Neural progenitor cell (in vitro differentiated cells): ENCODE data around the gene FARP1. TPM values are rescaled to one million over a fixed set of nuclear protein-coding genes. Genes with fewer than 3 reads are reported as not detected.

Experiments used
- DNase-seq: peaks from one replicate; pipeline ENCODE4 v3.0.0-alpha.2; 2016; ENCODE audit warnings: low spot score
- H2AFZ ChIP-seq: fragments of 200-600 bp; sonication (generic); replicated peaks from 2 replicates; pipeline ENCODE4 v1.6.1; 2016; ENCODE audit warnings: antibody characterized with exemption
- H3F3A ChIP-seq: fragments of 200-600 bp; sonication (generic); 2 replicates; pipeline ENCODE4 v1.6.1; 2016; ENCODE audit warnings: antibody characterized with exemption, low read depth
- H3K27ac ChIP-seq: fragments of 200-600 bp; sonication (generic); 2 replicates; pipeline ENCODE4 v1.5.1; 2016; ENCODE audit warnings: mild to moderate bottlenecking
- H3K27me3 ChIP-seq: fragments of 200-600 bp; sonication (generic); 2 replicates; pipeline ENCODE4 v1.6.1; 2016; ENCODE audit warnings: mild to moderate bottlenecking, moderate library complexity
- H3K36me3 ChIP-seq: fragments of 200-600 bp; sonication (generic); 2 replicates; pipeline ENCODE4 v1.5.1; 2016
- H3K4me1 ChIP-seq: fragments of 200-600 bp; sonication (generic); 2 replicates; pipeline ENCODE4 v1.6.1; 2016; ENCODE audit warnings: mixed run types
- H3K4me2 ChIP-seq: fragments of 200-600 bp; sonication (generic); 2 replicates; pipeline ENCODE4 v1.6.1; 2016
- H3K4me3 ChIP-seq: fragments of 200-600 bp; sonication (generic); 2 replicates; pipeline ENCODE4 v1.5.1; 2016
- H3K79me2 ChIP-seq: fragments of 200-600 bp; sonication (generic); 2 replicates; pipeline ENCODE4 v1.6.1; 2016; ENCODE audit warnings: low read depth
- H3K9ac ChIP-seq: fragments of 200-600 bp; sonication (generic); 2 replicates; pipeline ENCODE4 v1.6.1; 2016
- H3K9me3 ChIP-seq: fragments of 200-600 bp; sonication (generic); 2 replicates; pipeline ENCODE4 v1.5.1; 2016; ENCODE audit warnings: low read depth
- H4K20me1 ChIP-seq: fragments of 200-600 bp; sonication (generic); 2 replicates; pipeline ENCODE4 v1.6.1; 2016; ENCODE audit warnings: low read depth
- H3K27ac Mint-ChIP-seq: 3 replicates; pipeline ENCODE4 v1.8.0; 2021; ENCODE audit warnings: mixed read lengths
- H3K27me3 Mint-ChIP-seq: 2 replicates; pipeline ENCODE4 v1.8.0; 2022; ENCODE audit warnings: low read depth, mild to moderate bottlenecking, inconsistent platforms, moderate library complexity, mixed read lengths; ENCODE audit not compliant: insufficient read depth
- H3K36me3 Mint-ChIP-seq: 3 replicates; pipeline ENCODE4 v1.8.0; 2021; ENCODE audit warnings: mixed read lengths
- H3K4me1 Mint-ChIP-seq: 3 replicates; pipeline ENCODE4 v1.8.0; 2021; ENCODE audit warnings: mixed read lengths
- H3K4me3 Mint-ChIP-seq: 3 replicates; pipeline ENCODE4 v1.8.0; 2021; ENCODE audit warnings: mild to moderate bottlenecking, moderate library complexity, mixed read lengths
- H3K9me3 Mint-ChIP-seq: 3 replicates; pipeline ENCODE4 v1.8.0; 2020; ENCODE audit warnings: mixed read lengths
- CTCF ChIP-seq: fragments of 200-600 bp; sonication (generic); IDR thresholded peaks from 2 replicates; pipeline ENCODE4 v1.5.1; 2017; ENCODE audit warnings: antibody characterized with exemption, mild to moderate bottlenecking
- EZH2 ChIP-seq: fragments of 200-600 bp; sonication (generic); IDR thresholded peaks from 2 replicates; pipeline ENCODE4 v1.6.1; 2017; ENCODE audit warnings: antibody characterized with exemption, mild to moderate bottlenecking, moderate library complexity
- EZH2phosphoT487 ChIP-seq: fragments of 200-600 bp; sonication (generic); IDR thresholded peaks from 2 replicates; pipeline ENCODE4 v1.6.1; 2017; ENCODE audit warnings: antibody characterized with exemption
- total RNA-seq: library from RNA; depleted of rRNA; stranded (reverse); fragments of >200 nt; gene quantifications from 2 replicates; pipeline ENCODE4 v1.2.3, GENCODE V29; 2015; ENCODE audit warnings: low replicate concordance

FARP1 gene
- total RNA-seq, 1 donor from 2014 or later = 78.0 TPM

DNA sequence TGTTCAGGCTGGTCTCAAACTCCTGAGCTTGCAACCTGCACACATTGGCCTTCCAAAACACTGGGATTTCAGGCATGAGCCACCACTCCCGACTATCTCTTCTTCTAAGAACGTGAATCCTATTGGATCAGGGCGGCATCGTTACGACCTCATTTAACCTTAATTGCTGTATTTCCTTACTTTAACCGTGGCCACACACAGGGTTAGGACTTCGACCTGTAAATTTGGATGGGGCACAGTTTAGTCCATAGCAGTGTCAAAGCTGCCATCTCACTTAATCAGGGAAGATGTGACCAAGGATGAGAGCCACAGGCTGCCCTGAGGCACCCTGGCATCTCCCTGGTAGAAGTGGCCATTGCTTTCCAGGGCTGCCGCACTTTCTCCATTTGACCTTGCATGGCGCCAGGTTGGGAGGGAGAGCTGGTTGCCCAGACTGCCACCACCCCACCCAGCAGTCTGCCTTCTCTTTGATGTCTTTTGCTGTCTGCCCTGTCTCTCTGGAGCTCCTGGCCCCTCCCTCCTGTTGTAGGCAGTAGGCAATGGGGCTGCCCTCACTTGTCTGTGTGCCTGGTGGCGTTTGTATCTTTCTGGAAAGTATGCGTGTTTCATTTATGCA, 175.5 kb downstream of the FARP1 start:
- H3K27me3 ChIP-seq = no peaks in the 10 kb centered on the region
- no peak overlapping the region for H3K27ac Mint-ChIP-seq
- no peaks in the 10 kb centered on the region for H3K9me3 Mint-ChIP-seq
- H4K20me1 ChIP-seq = no peaks in the 10 kb centered on the region
- H3K36me3 Mint-ChIP-seq = peaks cover 24% of the 10 kb centered on the region
- peaks cover 19% of the 10 kb centered on the region for H3K79me2 ChIP-seq
- no peak overlapping the region for H3K27ac ChIP-seq
- H3K4me1 Mint-ChIP-seq = peaks cover 24% of the 10 kb centered on the region
- peaks cover 6% of the 10 kb centered on the region for H3K27me3 Mint-ChIP-seq
- H2AFZ ChIP-seq = no peak overlapping the region
- no peaks in the 10 kb centered on the region for H3K9me3 ChIP-seq
- no peak overlapping the region for H3K9ac ChIP-seq
- H3F3A ChIP-seq = no peaks in the 10 kb centered on the region
- no peak overlapping the region for H3K4me3 Mint-ChIP-seq
- no peaks in the 10 kb centered on the region for H3K36me3 ChIP-seq
- DNase-seq = no peak
- TF ChIP-seq EZH2phosphoT487 = no peak
- no peak for TF ChIP-seq EZH2
- TF ChIP-seq CTCF = no peak
- H3K4me2 ChIP-seq = no peak overlapping the region
- peaks cover 15% of the 10 kb centered on the region for H3K4me1 ChIP-seq
- H3K4me3 ChIP-seq = no peak overlapping the region

DNA sequence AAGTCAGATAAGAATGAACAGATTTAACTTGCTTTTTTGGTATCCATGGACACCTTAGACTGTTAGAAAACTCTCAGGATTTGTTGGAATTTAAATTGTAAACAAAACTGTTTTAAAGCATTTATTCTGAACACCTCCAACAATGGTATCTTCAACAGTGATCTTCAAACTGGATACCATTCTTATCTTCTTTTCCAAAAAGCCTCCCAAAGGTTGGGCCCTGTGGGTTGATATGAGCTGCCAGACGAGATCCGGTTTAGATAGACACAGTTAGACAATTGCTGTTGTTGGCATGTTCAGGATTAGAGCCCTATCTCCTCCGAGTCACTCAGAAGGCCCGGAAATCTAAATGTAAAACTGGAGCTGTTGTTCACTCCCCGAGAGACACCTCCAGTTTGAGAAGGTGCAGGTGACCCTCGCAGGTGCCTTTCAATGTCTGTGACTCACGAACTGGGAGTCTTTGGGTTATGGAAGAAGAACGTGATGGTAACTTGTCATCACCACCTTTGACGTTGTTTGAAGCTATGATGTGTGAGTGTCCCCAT, 177.7 kb downstream of the FARP1 start:
- Mint-ChIP-seq H3K36me3 (peaks cover 20% of the 10 kb centered on the region), H3K4me1 (peaks cover 25% of the 10 kb centered on the region), H3K27me3 (peaks cover 6% of the 10 kb centered on the region), H3K27ac (no peak overlapping the region), H3K9me3 (no peaks in the 10 kb centered on the region), H3K4me3 (no peak overlapping the region)
- peaks cover 30% of the 10 kb centered on the region for H3K79me2 ChIP-seq
- H4K20me1 ChIP-seq = no peaks in the 10 kb centered on the region
- H3K4me2 ChIP-seq = no peak overlapping the region
- no peak overlapping the region for H3K9ac ChIP-seq
- no peaks in the 10 kb centered on the region for H3K27me3 ChIP-seq
- DNase-seq = no peak
- H3K4me1 ChIP-seq = peaks cover 24% of the 10 kb centered on the region
- H2AFZ ChIP-seq = no peak overlapping the region
- H3K9me3 ChIP-seq = no peaks in the 10 kb centered on the region
- no peak for TF ChIP-seq EZH2phosphoT487
- no peak for TF ChIP-seq CTCF
- no peak for TF ChIP-seq EZH2
- no peak overlapping the region for H3K4me3 ChIP-seq
- no peaks in the 10 kb centered on the region for H3F3A ChIP-seq
- H3K27ac ChIP-seq = no peak overlapping the region
- no peaks in the 10 kb centered on the region for H3K36me3 ChIP-seq

GRCh38 chr13:98321395-98321794, 178.5 kb downstream of the FARP1 start:
- no peak overlapping the region for H3K27ac ChIP-seq
- peaks cover 29% of the 10 kb centered on the region for H3K4me1 ChIP-seq
- H3K9ac ChIP-seq = no peak overlapping the region
- H3K4me3 Mint-ChIP-seq = no peak overlapping the region
- H3F3A ChIP-seq = peaks cover 7% of the 10 kb centered on the region
- no peak for TF ChIP-seq CTCF
- no peak for TF ChIP-seq EZH2phosphoT487
- no peaks in the 10 kb centered on the region for H3K36me3 ChIP-seq
- no peak overlapping the region for H3K27ac Mint-ChIP-seq
- H3K4me2 ChIP-seq = no peak overlapping the region
- no peaks in the 10 kb centered on the region for H3K27me3 ChIP-seq
- H3K9me3 ChIP-seq = no peaks in the 10 kb centered on the region
- no peaks in the 10 kb centered on the region for H3K9me3 Mint-ChIP-seq
- peaks cover 14% of the 10 kb centered on the region for H3K36me3 Mint-ChIP-seq
- DNase-seq = no peak
- H3K4me1 Mint-ChIP-seq = peaks cover 26% of the 10 kb centered on the region
- peaks cover 30% of the 10 kb centered on the region for H3K79me2 ChIP-seq
- H4K20me1 ChIP-seq = no peaks in the 10 kb centered on the region
- no peak overlapping the region for H3K4me3 ChIP-seq
- H3K27me3 Mint-ChIP-seq = peaks cover 6% of the 10 kb centered on the region
- no peak overlapping the region for H2AFZ ChIP-seq
